ENCODE results near the gene USP31. TPM values are rescaled to one million over a fixed set of nuclear protein-coding genes. Genes with fewer than 3 reads are reported as not detected.

Gene USP31
- total RNA-seq, 1 donor, result 6.2 TPM

GRCh38 chr16:23092801-23093117, 56.5 kb downstream of the USP31 start:
- no peak overlapping the region for H3K4me2 ChIP-seq (ENCODE audit: insufficient read depth, low read length)
- no peaks in the 10 kb centered on the region for H3K9me3 ChIP-seq (ENCODE audit: low read depth, low read length)
- no peak for TF ChIP-seq CTCF (IDR thresholded peaks at IDR 0.05; ENCODE audit: extremely low read depth, low read depth, low read length)
- H3K27me3 ChIP-seq (ENCODE audit: insufficient read depth, low read length), result no peaks in the 10 kb centered on the region
- no peak overlapping the region for H3K27ac ChIP-seq (ENCODE audit: low read depth, low read length)
- H3K4me1 ChIP-seq (ENCODE audit: insufficient read depth, low read length), result peaks cover 6% of the 10 kb centered on the region
- peaks cover 3% of the 10 kb centered on the region for H3K36me3 ChIP-seq (ENCODE audit: insufficient read depth, low read length)
- DNase-seq (ENCODE audit: insufficient read length, low spot score, missing footprints), result no peak
- no peaks in the 10 kb centered on the region for H3K79me2 ChIP-seq (ENCODE audit: insufficient read depth, low read length)
- H2AFZ ChIP-seq (ENCODE audit: low read length), result no peak overlapping the region
- H4K20me1 ChIP-seq (ENCODE audit: insufficient read depth, low read length), result peaks cover 7% of the 10 kb centered on the region
- no peak overlapping the region for H3K4me3 ChIP-seq (ENCODE audit: insufficient read depth, low read length)

GRCh38 chr16:23092072-23092800, 57.0 kb downstream of the USP31 start:
- Histone ChIP-seq H3K9me3 (ENCODE audit: low read depth, low read length) (no peaks in the 10 kb centered on the region), H3K79me2 (ENCODE audit: insufficient read depth, low read length) (no peaks in the 10 kb centered on the region), H3K27ac (ENCODE audit: low read depth, low read length) (peak overlapping the region; percentile 3), H3K36me3 (ENCODE audit: insufficient read depth, low read length) (peaks cover 3% of the 10 kb centered on the region), H3K4me1 (ENCODE audit: insufficient read depth, low read length) (peaks cover 6% of the 10 kb centered on the region), H3K4me3 (ENCODE audit: insufficient read depth, low read length) (no peak overlapping the region), H3K27me3 (ENCODE audit: insufficient read depth, low read length) (no peaks in the 10 kb centered on the region), H3K4me2 (ENCODE audit: insufficient read depth, low read length) (no peak overlapping the region), H2AFZ (ENCODE audit: low read length) (no peak overlapping the region), H4K20me1 (ENCODE audit: insufficient read depth, low read length) (peaks cover 7% of the 10 kb centered on the region)
- no peak for TF ChIP-seq CTCF (IDR thresholded peaks at IDR 0.05; ENCODE audit: extremely low read depth, low read depth, low read length)
- DNase-seq (ENCODE audit: insufficient read length, low spot score, missing footprints), result no peak

DNA sequence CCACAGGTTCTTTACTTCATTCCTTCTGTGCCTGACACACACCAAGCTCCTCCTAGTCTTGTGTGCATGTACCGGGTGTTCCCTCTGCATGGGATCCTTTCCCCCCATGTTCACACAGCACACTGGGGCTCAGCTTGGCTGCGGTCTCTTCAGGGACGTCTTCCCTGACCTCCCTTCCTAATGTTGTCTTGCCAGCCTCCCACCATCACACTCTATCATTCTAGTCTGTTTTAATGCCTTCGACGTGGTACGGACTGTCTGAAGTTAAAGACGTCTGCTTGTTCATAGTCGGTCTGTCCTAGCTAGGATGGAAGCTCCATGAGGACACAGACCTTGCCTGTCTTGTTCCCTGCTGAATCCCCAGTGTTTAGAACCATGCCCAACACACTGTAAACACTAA, 60.1 kb downstream of the USP31 start:
- H3K9me3 ChIP-seq (ENCODE audit: low read depth, low read length), result no peaks in the 10 kb centered on the region

GRCh38 chr16:23088018-23088417, 61.2 kb downstream of the USP31 start:
- no peaks in the 10 kb centered on the region for H3K9me3 ChIP-seq (ENCODE audit: low read depth, low read length)
- H3K36me3 ChIP-seq (ENCODE audit: insufficient read depth, low read length), result peaks cover 3% of the 10 kb centered on the region
- H3K27ac ChIP-seq (ENCODE audit: low read depth, low read length), result no peak overlapping the region
- no peaks in the 10 kb centered on the region for H3K27me3 ChIP-seq (ENCODE audit: insufficient read depth, low read length)
- peaks cover 7% of the 10 kb centered on the region for H4K20me1 ChIP-seq (ENCODE audit: insufficient read depth, low read length)
- H3K4me3 ChIP-seq (ENCODE audit: insufficient read depth, low read length), result no peak overlapping the region
- TF ChIP-seq CTCF (IDR thresholded peaks at IDR 0.05; ENCODE audit: extremely low read depth, low read depth, low read length), result no peak
- H3K4me2 ChIP-seq (ENCODE audit: insufficient read depth, low read length), result no peak overlapping the region
- peaks cover 6% of the 10 kb centered on the region for H3K4me1 ChIP-seq (ENCODE audit: insufficient read depth, low read length)
- no peak for DNase-seq (ENCODE audit: insufficient read length, low spot score, missing footprints)
- no peaks in the 10 kb centered on the region for H3K79me2 ChIP-seq (ENCODE audit: insufficient read depth, low read length)
- no peak overlapping the region for H2AFZ ChIP-seq (ENCODE audit: low read length)

More for the DNA sequence above, 60.1 kb downstream of the USP31 start:
- no peak overlapping the region for H3K4me2 ChIP-seq (ENCODE audit: insufficient read depth, low read length)
- no peaks in the 10 kb centered on the region for H3K27me3 ChIP-seq (ENCODE audit: insufficient read depth, low read length)
- H3K27ac ChIP-seq (ENCODE audit: low read depth, low read length), result no peak overlapping the region
- no peak for DNase-seq (ENCODE audit: insufficient read length, low spot score, missing footprints)
- no peaks in the 10 kb centered on the region for H3K79me2 ChIP-seq (ENCODE audit: insufficient read depth, low read length)
- TF ChIP-seq CTCF (IDR thresholded peaks at IDR 0.05; ENCODE audit: extremely low read depth, low read depth, low read length), result no peak
- H4K20me1 ChIP-seq (ENCODE audit: insufficient read depth, low read length), result peaks cover 7% of the 10 kb centered on the region
- H3K4me3 ChIP-seq (ENCODE audit: insufficient read depth, low read length), result no peak overlapping the region
- no peak overlapping the region for H2AFZ ChIP-seq (ENCODE audit: low read length)
- peaks cover 3% of the 10 kb centered on the region for H3K36me3 ChIP-seq (ENCODE audit: insufficient read depth, low read length)
- peaks cover 6% of the 10 kb centered on the region for H3K4me1 ChIP-seq (ENCODE audit: insufficient read depth, low read length)
